ENCODE results near the gene TNS1.

GRCh38 chr2:218024871-218025270 lies 22.1 kb upstream of the TNS1 start:
- TF ChIP-seq CTCF (IDR thresholded peaks at IDR 0.05) (no peak), POLR2AphosphoS5 (IDR thresholded peaks at IDR 0.05; ENCODE audit: low read depth, low read length) (no peak), SIN3A (IDR thresholded peaks at IDR 0.05; ENCODE audit: borderline replicate concordance, insufficient read depth, low read depth, low read length) (no peak), TCF7L2 (IDR thresholded peaks at IDR 0.05; ENCODE audit: low read depth, low read length) (no peak), REST (IDR thresholded peaks at IDR 0.05; ENCODE audit: insufficient read depth in 1 of 2, low read depth in 2 of 2, low read length in 1 of 2) (no peak)

Data from Panc1 (cell line).